ENCODE data around the gene KRT82. TPM values are rescaled to one million over a fixed set of nuclear protein-coding genes. Genes with fewer than 3 reads are reported as not detected.

KRT82 gene
- total and polyA plus RNA-seq, 4 donors = not detected

GRCh38 chr12:52455821-52456220, 49.7 kb upstream of the KRT82 start:
- Histone ChIP-seq H3K4me3 (ENCODE audit: low read depth in 1 of 3, low read length in 3 of 3) (no peak overlapping the region), H3K36me3 (ENCODE audit: control insufficient read depth in 4 of 4, insufficient read depth in 3 of 4, low read depth in 1 of 4, low read length in 3 of 4) (no peaks in the 10 kb centered on the region), H3K27ac (ENCODE audit: low read depth in 1 of 2, low read length in 2 of 2) (no peak overlapping the region), H3K27me3 (ENCODE audit: control insufficient read depth in 4 of 4, insufficient read depth in 4 of 4, low read length in 3 of 4) (no peaks in the 10 kb centered on the region), H3K9me3 (ENCODE audit: control insufficient read depth in 4 of 4, low read length in 3 of 4) (no peaks in the 10 kb centered on the region), H3K4me1 (ENCODE audit: control insufficient read depth in 4 of 4, insufficient read depth in 4 of 4, low read length in 3 of 4) (no peaks in the 10 kb centered on the region), H3K9ac (ENCODE audit: low read depth in 1 of 2, low read length in 2 of 2) (no peak overlapping the region)
- DNase-seq (ENCODE audit: low spot score) = no peak
- WGBS = 74% methylated on average over 1 of the region's 1 CpG
- TF ChIP-seq GABPA (IDR thresholded peaks at IDR 0.05 in 1 of 2, conservative IDR thresholded peaks at IDR 0.05 in 1 of 2) (no peak), FOXA1 (IDR thresholded peaks at IDR 0.05) (no peak), HNF4A (conservative IDR thresholded peaks at IDR 0.05) (no peak), YY1 (IDR thresholded peaks at IDR 0.05) (no peak), JUND (IDR thresholded peaks at IDR 0.05) (no peak), ZBTB33 (IDR thresholded peaks at IDR 0.05) (no peak), MAX (IDR thresholded peaks at IDR 0.05) (no peak), SP1 (IDR thresholded peaks at IDR 0.05) (no peak), REST (IDR thresholded peaks at IDR 0.05) (no peak), TAF1 (conservative IDR thresholded peaks at IDR 0.05) (no peak), CTCF (IDR thresholded peaks at IDR 0.05; ENCODE audit: low read depth, low read length, missing input control) (no peak), NR2F2 (IDR thresholded peaks at IDR 0.05) (no peak), ATF3 (IDR thresholded peaks at IDR 0.05) (no peak), FOXA2 (IDR thresholded peaks at IDR 0.05) (no peak), HNF4G (IDR thresholded peaks at IDR 0.05) (no peak), RAD21 (IDR thresholded peaks at IDR 0.05) (no peak), EGR1 (IDR thresholded peaks at IDR 0.05; ENCODE audit: low read depth in 2 of 2) (no peak), RXRA (IDR thresholded peaks at IDR 0.05) (no peak)

Measured in liver (tissue), 9 donors.